T-helper 9 cell (primary cell): ENCODE data around the gene POLG.

Source experiments
- DNase-seq: peaks from one replicate; pipeline ENCODE4 v3.0.0-alpha.2; 2020

POLG gene

GRCh38 chr15:89370120-89370977, 35.7 kb upstream of the POLG start:
- DNase-seq = no peak

- DNase-seq = no peak
These were observed 34.8 kb upstream of the POLG start for GRCh38 chr15:89369341-89369947.

- DNase-seq = no peak
These were observed 34.1 kb upstream of the POLG start for GRCh38 chr15:89368566-89369223.

- no peak for DNase-seq
These were observed 33.1 kb upstream of the POLG start for GRCh38 chr15:89367485-89368451.

GRCh38 chr15:89366656-89367393, 32.2 kb upstream of the POLG start:
- DNase-seq = no peak

GRCh38 chr15:89365462-89366065, 30.9 kb upstream of the POLG start:
- no peak for DNase-seq

- DNase-seq = no peak
These were observed 30.3 kb upstream of the POLG start for GRCh38 chr15:89364741-89365450.

GRCh38 chr15:89364341-89364740, 29.7 kb upstream of the POLG start:
- DNase-seq = no peak

GRCh38 chr15:89363770-89364169, 29.1 kb upstream of the POLG start:
- DNase-seq = no peak

GRCh38 chr15:89363133-89363532, 28.5 kb upstream of the POLG start:
- no peak for DNase-seq

GRCh38 chr15:89362203-89363101, 27.8 kb upstream of the POLG start:
- no peak for DNase-seq

GRCh38 chr15:89361451-89362202, 27.0 kb upstream of the POLG start:
- DNase-seq = peak; percentile 54

- DNase-seq = no peak
These were observed 25.8 kb upstream of the POLG start for GRCh38 chr15:89360294-89360971.

GRCh38 chr15:89359471-89360293, 25.1 kb upstream of the POLG start:
- no peak for DNase-seq

GRCh38 chr15:89358755-89359439, 24.3 kb upstream of the POLG start:
- peak; percentile 73 for DNase-seq

- DNase-seq = no peak
These were observed 23.8 kb upstream of the POLG start for GRCh38 chr15:89358435-89358754.
